GM21367 (cell line): ENCODE measurements around the gene MBD1.
"Not testable (repeated sequence)": the region's sequence is repeated elsewhere in the genome, so short reads cannot be mapped to it uniquely, and the experiment has no call there.

Source experiments
- ATAC-seq: cut with Tn5 transposase; IDR thresholded peaks from one replicate; pipeline ENCODE4 v1.9.1; 2021; ENCODE audit not compliant: unreplicated experiment

Gene MBD1

DNA sequence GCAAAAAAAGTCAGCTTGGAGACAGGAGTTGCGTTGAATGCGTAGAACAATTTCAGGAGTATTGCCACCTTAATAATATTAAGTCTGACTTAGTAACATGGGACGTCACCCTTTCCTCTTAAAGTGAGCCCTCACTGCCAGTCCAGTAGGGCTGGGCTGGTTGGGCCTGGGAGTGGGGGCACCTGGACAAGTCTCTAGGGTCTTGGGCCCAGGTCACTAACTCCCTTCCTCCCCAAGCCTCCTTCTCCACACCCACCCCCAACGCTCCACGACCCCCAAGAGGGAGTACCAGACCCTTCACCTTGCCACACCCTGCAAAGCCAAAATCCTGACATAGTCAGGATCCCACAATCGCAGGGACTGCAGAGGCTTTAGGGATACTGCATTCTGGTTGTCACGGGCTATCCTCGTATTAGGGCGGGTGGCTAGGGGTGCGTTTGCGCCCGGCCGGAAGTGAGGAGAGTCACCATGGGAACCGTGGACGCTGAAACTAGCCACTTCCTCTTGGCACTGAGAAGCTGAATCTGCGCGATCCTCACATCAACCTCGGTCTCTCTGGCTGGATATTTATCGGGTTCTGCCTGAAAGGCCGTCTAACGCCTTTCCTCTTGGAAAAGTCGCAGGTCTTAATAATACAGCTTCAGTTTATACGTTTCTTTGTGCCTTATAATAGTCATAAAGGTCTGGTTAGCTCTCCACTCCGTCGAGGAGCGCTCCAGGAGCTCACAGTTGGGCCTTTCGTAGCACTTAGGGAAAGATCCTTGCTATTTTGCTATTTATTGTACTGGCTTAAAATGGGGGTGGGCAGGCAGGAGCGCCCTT lies 16.5 kb upstream of the MBD1 start:
- peak; percentile 99 for ATAC-seq

DNA sequence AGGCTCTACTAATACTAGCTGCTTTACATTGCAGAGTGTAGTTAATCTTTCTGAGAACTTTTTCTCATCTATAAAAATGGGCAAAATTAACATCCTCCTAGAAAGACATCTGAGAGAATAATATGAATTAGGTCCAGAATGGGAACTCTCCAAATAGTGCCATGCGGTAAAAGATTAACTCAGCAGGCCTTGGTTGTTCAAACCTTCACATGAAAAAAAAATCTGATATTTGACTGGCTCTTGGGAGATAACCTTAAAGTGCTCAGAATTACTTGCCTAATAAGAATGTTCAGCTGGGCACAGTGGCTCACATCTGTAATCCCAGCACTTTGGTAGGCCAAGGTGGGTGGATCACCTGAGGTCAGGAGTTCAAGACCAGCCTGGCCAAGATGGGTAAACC lies 11.7 kb upstream of the MBD1 start:
- no peak for ATAC-seq

DNA sequence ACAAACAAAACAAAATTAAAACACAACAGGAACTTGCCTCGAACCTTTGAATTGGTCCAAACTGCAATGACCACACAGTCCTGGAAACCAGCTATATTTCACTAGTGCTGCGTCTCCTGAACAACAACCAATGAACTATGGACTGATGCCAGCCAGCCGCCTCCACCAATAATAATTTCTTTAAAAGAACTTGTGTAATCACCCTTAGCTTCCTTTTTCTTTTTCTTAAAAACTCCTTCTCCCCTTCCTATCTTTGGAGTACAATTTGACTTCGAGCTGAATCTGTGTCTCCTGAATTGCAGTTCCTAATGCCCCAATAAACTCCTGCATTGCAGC lies 7.8 kb upstream of the MBD1 start:
- no peak for ATAC-seq

GRCh38 chr18:50288348-50289107 lies 7.2 kb upstream of the MBD1 start:
- not testable (repeated sequence) for ATAC-seq

DNA sequence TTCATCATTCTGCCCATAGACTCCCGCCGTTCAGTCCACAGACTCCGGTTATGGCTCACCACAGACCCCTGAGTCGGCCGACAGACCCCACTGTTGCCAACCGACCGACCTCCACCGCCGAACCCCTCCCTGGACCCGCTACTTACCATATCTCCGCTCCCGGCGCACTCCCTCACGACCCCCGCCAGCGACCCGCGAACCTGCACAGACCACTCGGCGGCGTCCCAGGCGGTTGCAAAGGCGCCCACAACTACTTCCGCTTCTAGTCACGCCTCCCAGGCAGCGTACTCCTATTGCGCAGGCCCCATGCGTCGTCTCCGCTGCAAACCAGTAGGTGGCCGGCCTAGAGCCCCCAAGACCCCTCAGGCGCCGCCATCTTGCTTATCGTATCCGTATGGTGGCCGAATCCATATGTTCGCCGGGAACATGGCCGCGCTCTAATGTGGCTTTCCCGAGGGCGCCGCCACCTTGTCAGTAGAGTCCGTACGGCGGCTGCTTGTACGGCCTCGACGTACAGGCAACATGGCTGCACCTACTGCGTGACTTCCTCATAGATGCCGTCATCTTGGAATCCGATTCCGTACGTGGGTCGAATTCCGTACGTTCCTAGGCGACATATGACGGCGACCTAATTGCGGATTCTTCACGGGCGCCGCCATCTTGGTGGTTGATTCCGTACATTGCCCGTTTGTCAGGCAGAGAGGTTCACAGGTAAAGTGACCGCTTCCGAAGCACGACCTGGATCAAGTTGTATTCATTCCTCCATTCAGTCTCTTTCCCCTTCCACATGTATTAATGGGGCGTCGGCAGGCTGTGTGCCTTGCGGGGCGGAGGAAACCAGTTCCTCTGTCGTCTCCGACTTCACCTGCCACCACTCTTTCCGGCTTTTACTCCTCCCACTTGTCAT lies 6.4 kb upstream of the MBD1 start, which contains the start of gene CXXC1:
CXXC1 (minus strand) TSS at position 252 of the 907 bp plus-strand sequence; CDS start at position 149, 103 bp downstream.
- peak; percentile 76 for ATAC-seq

- no peak for ATAC-seq
These were observed 5.7 kb upstream of the MBD1 start for GRCh38 chr18:50287028-50287440.

DNA sequence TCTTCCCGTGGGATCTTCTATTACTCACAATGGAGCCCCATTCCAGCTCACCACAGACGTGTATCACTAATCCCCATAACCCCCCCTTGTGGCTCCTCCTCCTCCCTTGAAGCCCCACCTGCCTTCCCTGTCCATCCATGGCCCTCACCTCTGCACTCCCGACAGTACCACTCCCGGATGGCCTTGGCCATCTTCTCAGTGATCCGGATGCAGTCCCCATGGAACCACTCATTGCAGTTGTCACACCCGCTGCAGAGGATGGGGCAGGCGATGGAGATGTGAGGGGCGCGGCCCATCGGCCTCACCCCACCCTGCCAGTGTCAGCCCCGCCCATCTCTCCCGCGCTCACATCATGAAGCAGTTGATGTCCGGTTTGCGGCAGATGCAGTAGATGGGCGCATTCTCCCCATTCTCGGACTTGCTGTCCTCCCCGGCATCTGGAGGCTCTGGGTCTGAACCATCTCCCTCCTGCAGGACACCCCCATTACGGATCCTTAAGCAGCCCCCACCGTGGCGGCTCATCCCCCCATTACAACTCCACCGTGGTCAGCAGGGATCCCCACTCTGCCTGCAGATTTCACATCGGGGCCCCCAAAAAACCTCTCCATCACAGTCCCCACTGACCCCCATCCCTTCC lies 5.2 kb upstream of the MBD1 start:
- ATAC-seq = no peak

- no peak for ATAC-seq
These were observed 4.5 kb upstream of the MBD1 start for GRCh38 chr18:50285631-50286321.

DNA sequence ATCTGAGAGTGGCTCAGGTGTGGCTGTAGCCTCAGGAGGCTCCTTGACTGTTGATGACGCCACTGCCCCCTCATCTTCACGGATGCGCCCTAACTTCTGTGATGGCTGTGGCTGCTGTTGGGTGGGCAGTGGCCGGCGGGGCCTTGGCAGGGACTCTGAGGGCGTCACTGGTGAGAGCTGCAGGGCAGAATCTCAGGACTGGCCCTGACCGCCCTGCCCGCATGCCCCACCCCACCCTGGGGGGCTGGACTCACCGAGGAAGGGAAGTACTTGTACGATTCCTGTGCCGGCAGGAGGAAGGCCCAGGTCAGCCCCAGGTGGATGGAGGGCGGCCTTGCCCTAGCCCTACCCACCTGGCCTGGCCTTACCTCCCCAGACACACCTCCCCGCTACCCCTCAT lies 3.7 kb upstream of the MBD1 start:
- no peak for ATAC-seq

- no peak for ATAC-seq
These were observed 3.0 kb upstream of the MBD1 start for GRCh38 chr18:50284255-50284885.

DNA sequence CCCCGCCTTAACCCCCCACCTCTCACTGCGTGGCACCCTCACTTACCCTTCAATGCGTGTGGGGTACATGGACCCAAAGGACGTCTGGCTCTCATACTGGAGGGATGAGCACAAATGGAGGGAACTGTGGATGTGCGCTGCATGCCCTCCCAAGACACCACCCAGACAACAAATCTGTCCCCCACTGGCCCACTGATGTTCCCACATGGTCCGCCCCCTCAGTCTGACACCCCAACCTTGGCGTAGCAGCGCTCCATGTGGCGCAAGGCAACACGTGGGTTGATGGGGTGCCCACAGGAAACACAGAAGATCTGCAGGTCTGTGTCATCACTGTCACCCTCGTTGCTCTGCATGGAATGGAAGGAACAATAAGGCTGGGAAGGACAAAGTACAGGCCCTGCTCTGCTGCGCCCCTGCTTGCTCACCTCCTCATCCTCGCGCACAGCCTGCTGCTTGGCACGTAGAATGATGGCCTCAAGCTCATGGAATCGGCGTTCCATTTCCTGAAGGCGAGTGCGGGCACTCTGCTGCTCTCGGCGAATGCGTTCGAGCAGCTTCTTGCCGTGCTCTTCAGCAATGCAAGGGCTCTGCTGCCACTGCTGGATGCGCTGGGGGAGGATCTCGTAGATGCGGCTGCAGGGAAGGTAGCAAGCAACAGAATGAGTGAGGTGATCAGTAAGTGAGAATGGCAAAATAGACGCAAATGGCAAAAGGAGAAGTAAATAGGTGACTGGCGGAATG lies 2.3 kb upstream of the MBD1 start:
- no peak for ATAC-seq

DNA sequence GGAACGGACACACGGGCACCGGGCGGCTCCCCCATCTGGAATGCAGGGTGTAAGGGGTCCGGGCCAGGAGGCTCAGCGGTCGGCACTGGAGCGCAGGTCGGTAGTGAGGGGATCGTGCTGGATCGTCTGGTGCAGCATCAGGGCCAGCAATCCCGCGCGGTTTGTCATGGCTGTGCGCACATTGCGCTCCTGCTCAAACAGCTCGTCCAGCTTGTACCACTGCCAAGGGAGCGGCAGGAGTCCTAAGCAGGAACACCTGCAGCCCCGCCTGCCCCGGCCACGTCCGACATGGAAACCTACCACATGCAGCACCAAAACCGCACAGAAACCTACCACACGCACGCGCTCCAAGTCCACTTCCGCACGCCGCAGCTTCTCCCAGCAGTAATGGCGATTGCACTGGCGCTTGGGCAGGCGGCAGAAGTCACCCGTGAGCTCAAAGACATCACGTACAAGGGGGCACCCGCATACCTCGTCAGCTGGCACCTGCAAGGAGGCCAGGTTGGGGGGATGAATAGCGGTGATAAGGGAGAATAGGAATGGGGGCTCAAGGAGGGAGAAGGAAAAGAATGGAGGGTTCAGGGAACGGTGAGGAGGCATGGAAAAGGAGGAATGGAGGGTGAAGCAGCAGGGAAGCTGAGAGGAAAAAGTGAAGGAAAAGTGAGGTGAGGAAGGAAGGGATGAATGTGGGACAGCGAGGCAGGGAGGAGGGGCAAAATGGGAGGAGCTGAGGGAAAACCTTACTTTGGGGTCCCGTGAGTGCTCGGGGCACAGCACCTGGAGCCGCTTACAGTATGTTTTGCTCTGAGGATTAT lies 1.4 kb upstream of the MBD1 start:
- ATAC-seq = no peak

DNA sequence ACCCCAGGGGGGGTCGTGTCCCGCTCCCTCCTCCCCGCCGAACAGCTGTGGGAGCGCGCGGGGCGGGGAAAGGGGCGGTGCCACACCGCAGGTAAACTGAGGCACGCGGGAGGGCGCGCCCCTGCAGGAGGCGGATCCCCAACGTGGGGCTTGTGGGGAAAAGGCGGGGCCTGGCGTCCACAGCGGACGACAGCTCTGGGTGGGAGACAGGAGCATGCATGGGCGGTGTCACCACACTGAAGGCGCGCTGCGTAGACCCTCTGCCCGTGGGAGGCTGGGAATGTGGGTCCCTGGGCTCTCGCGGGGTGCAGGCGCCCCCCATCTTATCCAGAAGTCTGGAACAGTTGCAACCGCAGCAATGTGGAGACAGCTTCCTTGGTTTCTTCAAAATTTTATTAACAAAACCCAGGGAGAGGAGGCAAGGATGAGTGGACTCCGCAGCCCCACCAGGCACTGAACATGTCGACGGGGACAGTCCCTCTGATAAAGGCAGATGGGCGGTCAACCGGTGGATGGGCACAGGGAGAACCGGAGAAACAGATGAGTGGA lies 723 bp upstream of the MBD1 start:
- ATAC-seq = peak; percentile 1

GRCh38 chr18:50280707-50281294 lies 522 bp downstream of the MBD1 start:
- ATAC-seq = no peak

GRCh38 chr18:50279752-50280151 lies 1.6 kb downstream of the MBD1 start:
- ATAC-seq = no peak

DNA sequence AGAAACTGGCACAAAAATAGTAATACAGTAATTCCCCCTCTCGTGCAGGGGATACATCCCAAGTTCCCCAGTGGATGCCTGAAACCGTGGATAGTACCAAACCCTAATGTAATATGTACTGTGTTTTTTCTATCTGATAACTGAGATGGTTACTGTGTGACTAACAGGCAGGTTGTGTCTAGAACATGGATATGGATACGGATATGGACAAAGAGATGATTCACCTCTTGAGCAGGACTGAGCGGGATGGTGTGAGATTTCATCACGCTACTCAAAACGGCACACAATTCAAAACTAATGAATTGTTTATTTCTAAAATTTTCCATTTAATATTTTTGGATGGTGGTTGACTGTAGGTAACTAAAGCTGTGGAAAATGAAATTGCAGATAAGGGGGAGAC lies 3.4 kb downstream of the MBD1 start:
- no peak for ATAC-seq

DNA sequence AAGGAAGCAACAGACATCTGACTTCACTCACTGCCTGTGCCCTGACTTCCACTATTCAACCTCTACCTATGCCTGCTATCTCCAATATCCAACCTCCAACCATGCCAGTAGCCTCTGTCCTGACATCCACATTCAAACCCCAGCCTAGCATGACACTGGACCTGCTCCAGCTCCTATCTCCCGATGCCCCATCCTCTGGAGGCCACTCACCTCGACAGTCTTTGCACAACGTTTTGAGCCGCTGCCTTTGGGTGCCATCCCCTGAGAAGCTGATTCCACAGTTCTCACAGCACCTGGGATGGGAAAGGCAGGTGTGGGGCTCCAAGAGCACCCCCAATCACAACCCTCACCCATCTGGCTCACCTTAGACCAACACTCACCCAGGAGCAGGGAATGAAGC lies 4.9 kb downstream of the MBD1 start:
- no peak for ATAC-seq
